CD4-positive, alpha-beta T cell treated with Interleukin-15 for 4 hours (primary cell): ENCODE data around the gene CDH23.

Experiments used
- DNase-seq: peaks from one replicate; pipeline ENCODE4 v3.0.0-alpha.2; 2020; ENCODE audit warnings: low spot score

The CDH23 gene

DNA sequence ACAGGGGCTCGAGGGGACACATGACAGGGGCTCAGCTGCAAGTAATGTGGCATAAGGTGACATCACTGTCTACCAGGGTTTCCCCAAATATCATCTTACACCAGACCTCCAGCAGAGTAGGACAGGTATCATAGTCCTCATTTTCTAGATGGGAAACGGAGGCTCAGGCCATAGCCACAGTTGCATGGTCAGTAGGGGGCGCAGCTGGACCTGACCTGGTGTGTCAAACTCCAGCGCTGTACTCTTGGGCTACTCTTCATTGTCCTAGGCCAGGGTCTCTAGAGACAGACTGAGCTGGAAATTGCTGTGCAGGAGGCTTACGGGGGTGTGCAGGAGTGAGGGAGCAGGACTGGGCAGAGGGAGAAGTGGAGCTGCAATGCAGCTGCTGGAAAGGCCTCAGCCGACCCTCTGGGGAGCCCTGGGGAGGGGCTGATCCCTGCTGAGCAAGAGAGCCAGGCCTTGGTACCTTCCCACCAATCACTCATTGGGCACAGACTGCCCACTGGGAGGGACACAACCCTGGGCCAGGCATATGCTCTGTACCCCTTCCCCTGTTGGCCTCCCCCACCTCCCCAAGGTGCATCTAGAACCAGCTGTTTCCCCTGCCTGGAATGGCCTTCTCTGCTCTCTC, 89.9 kb downstream of the CDH23 start:
- DNase-seq = peak; percentile 4

DNA sequence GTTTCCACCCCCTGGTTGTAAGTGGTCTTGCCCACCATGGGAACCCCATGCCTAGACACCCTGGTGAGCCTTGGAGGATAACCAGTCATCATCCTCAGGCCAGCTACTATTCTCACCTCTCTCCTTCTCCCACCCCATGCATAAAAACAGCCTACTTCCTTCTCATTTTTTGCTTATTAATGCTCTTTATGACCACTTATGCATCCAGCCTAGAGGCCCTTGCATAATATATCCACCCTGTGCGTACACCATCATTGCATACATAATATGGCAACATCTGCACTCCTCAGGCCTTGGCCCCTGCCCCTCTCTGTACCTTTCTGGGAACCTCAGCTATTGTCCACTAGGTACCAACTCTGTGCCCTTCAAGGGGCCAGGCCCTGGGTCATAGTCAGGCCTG, 91.0 kb downstream of the CDH23 start:
- no peak for DNase-seq

DNA sequence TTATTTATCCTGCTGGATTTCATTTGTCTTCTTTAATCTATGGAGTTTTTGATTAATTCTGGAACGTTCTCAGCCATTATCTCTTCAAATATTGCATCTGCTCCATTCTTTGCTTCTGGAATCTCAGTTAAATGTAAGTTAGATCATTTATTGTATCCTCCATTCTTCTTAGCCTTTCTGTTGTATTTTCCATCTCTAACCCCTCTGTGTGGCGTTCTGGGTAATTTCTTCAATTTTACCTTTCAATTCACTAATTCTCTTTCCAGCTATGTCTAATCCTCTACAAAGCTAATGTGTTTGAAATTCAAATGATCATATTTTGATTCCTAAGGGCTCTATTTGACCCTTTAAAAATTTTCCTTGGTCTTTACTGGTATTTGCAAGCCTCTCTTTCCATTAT, 92.4 kb downstream of the CDH23 start:
- DNase-seq = no peak

DNA sequence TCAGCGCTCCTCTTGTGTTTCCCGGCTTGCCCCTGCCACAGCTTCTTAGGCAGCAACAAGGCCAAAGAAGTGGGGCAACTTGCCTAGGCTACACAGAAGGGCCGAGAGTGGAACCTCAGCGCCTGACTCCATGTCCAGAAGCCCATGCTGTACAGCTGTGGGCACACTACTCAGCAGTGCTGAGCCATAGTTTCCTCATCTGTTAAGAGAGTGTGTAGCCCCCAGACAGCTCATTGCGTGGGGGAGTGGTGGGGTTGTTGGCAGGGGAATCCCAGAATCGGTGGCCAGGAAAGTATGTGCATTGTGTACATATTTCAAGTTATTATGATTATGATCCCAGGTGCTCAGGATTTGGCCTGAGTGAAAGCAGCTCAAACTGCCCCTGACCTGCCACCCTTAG, 96.2 kb downstream of the CDH23 start:
- DNase-seq = no peak

DNA sequence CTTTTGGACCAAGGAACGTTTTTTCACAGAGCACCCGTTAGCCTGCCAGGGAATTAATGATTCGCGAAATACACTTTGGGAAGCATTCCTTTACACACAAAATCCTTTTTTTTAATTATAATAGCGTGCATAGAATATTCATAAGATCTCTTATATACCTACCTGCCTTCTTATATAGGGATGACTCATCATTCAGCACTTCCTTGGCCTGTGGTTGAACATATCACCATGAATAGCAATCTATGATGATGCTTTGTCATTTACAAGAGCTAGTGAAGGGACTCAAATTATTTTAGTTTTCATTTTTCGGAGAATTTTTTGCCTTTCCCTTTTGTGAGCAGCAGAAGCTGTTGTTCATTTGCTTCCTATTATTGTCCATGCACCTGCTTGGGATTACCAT, 97.0 kb downstream of the CDH23 start:
- no peak for DNase-seq

DNA sequence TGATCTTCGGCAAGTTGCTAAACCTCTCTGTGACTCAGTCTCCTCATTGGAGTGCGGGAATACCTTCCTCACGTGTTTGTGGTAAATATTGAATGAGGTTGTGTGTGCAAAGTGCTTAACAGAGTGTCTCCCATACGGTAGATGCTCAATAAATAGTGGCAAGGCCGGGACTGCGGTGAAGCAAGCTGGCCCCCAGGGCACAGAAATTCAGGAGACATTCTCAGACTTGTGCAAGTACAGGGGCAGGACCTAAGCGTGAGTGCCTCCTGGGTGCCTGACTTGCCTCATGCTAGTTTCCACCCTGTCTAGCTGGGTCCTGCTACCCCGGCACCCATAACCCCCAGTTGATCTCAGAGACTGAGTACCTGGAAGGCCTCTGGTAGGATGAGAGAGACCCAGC, 97.8 kb downstream of the CDH23 start:
- DNase-seq = no peak

DNA sequence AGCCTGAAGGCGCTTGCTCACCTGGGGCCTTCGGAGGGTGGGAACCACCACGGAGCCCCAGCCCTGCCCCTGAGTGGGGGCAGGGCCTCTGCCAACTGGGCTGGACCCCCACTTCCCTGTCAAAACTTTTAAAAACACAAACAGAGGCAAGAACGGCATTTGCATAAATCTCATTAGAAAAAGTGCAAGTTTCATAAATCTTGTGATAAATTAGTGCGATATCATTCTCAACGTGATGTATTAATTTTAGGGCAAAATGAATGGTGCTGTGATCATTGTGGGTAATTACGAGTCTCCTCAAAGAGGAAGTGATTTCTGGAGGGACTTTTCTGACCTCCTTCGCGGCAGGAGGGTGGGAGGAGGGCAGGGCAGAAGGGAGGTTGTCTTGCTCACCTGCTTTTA, 98.3 kb downstream of the CDH23 start:
- no peak for DNase-seq

DNA sequence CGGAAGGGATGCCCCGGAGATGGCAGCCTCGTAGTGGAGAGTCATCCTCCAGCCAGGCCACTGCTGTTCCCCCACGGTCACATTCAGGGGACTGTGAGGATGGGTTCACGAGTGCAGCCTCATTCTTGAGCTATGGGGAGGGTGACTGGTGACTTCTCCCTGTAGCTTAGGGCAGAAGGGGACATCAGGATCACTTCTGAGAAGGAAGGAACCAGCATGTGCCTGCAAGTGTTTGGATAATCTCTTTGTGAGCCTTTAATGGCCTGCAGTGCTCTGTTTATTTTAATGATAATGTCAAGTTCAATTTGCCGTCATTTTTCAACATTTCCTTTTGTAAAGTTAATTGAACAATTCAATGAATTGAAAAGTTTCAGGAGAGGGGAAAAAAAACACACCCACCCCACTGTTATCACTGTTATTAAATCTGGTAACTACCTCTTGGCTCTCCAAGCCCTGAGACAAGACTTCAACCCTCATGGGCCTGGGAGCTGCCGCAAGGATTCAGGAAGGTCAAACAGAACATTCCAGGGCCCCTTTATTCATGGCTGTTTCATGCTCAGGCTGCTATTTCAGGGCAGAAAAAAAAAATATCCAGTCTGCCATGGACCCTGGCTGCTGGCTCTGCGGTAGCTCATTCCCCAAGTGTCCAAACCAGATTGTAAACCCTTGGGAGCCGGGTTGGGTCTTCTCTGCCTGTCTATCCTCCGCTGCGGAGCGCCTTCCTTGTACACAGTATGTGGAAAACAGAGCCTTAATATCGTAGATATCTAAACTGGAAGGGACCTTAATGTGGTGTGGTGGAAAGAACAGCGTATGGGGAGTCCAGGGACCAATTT, 100.4 kb downstream of the CDH23 start:
- no peak for DNase-seq

DNA sequence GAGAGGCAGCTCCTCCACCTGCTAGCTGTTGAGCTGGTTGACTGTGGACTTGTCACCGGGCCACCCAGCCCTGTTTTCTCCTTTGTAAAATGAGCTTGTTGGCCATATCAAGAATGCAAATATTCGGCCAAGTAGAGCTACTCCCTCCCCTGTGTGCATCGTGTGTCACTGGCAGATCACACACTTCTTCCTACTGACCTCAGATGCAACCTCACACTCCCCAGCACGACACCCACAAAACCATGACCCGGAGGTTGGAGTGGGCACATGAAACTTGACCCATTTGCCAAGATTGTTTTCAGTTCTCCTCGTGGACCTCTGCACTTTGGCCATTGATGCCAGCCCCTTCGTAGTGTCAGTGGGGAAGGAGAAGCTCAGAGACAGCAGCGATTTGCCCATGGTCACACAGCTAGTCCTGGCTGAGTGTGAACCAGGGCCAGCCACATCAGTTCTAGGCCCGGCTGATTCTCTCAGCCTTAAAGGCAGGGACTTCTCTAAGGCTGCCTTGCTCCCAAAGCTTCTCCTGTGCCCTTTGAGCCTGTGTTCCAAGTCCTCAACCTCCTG, 101.1 kb downstream of the CDH23 start:
- DNase-seq = no peak

DNA sequence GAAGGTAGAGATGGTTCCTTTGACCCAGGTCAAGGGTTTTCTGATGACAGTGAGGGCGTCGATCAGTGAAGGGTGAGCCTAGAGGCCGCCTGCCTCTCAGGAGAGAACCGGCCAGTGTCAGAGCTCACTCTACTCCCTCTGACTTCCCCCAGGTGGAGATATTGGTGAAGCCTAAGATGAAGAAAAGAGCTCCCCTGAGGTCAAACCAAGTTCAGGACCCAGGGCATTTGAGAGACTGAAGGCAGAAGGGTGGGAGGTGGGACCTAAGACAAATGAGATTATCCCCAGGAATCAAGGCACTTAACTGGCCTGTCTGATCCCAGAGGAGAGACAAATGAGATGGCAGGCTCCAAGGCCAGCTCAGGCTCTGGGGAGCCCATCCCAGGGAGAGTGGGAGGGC, 104.7 kb downstream of the CDH23 start:
- no peak for DNase-seq

DNA sequence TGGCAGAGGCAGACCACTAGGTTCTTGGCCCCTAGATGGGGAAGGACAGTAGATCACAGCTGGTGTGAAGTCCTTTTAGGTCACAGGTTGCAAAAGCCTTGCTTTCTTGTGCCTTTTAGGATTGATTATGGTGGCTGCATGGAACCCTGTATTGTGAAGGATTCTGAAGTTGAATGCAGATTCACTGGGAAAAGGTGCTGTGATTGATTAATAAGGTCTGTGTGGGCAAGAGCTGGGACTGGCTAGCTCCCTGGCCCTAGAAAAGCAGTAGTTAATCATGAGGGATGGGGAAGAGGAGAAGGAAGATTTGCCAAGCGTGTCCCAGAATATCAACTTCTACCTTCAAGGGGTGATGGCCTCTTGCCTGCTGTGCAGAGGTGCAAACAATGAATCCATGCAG, 105.5 kb downstream of the CDH23 start:
- DNase-seq = no peak

DNA sequence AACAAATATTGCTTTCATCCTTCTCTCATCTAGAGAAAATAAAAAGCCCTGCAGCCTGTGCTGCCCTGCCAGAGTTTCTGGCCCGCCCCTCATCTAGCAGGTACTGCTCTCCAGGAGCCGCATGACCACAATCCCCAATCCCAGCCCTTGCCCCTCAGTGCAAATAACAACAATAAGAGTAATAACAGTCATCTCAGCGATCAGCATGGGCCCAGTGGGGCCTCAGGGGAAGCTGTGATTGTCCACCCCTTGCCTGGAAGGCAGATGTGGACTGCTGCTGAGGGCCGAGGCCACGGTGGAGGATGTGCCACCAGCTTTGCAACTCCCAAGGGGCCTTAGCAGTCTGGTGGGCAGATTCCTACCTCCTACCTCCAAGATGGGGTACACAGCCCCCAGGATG, 106.1 kb downstream of the CDH23 start:
- DNase-seq = no peak

DNA sequence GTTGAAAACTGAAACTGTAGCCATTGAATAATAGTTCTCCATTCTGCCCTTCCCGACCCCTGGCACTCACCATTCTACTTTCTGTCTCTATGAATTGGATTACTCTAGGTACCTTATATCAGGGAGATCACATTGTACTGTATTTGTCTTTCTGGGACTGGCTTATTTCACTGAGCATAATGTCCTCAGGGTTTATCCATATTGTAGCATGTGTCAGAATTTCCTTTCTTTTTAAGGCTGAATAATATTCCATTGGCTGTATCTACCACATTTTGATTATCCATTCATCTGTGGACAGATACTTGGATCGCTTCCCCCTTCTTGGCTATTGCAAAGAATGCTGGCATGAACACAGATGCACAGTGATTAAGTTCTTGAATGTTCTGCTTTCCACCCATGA, 107.4 kb downstream of the CDH23 start:
- no peak for DNase-seq

DNA sequence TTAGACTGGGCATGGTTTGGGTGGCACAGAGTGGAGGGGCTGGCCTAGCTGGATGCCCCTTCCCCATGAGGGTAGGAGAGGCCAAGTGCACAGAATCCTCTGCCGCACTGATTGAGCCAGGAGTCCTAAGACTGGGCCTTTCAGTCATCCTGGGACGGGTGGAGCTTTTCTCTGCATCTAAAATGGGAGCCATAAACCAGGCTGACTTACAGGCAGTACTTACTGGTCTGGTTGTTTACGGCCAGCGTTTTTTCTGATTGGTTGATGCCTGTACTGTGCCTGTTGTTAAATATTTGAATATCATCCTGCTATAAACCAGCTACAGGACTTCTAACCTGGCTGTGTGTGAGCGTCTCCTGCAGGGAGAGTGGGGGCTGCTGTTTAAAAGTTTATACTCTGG, 107.8 kb downstream of the CDH23 start:
- no peak for DNase-seq

DNA sequence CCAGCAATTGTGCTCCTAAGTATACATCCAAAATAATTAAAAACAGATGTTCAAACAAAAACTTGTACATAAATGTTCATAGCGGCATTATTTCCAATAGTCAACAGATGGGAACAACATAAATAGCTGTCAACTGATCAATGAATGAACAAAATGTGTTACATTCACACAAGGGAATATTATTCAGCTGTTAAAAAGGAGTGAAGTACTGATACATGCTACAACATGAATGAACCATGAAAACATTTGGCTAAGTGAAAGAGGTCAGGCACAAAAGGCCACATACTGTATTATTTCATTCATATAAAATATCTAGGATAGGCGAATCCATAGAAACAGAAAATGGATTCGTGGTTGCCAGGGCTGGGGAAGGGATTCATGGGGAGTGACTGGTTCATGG, 109.1 kb downstream of the CDH23 start:
- no peak for DNase-seq

DNA sequence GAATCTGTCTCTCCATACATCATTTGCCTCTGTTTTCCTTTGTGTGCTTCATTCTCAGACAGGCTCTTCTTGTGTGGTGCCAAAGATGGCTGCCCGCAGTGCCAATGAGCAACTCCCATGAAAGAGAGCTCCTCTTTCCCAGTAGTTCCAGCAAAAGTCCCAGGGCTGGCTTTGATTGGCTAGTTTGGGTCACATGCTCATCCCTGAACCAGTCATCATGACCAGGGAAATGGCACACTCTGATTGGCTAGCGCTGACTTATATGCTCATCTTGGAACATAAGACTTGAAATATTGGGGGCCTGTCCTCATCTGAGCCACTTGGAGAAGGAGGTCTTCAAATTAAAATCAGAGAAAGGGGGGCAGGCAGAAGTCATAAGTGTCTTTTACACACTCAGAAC, 112.7 kb downstream of the CDH23 start:
- DNase-seq = no peak

DNA sequence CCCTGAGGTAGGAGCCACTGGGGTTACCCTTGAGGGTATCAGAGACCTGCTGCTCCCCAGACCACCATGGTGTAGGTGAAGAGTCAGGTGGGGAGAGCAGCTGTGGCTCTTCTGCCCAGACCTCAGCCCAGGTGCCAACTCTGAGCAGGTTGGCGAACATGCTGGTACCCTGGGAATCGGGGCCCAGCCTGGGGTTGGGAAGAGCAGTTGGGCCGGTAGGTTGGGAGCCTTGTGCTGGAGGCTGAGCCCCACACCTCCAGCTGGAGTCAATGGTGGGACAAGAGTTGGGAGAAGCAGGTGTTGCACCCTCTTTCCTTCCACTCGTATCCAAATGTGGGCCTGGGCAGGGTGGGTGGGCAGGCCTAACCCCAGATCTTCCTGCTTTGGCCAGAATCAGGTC, 114.5 kb downstream of the CDH23 start:
- DNase-seq = no peak

DNA sequence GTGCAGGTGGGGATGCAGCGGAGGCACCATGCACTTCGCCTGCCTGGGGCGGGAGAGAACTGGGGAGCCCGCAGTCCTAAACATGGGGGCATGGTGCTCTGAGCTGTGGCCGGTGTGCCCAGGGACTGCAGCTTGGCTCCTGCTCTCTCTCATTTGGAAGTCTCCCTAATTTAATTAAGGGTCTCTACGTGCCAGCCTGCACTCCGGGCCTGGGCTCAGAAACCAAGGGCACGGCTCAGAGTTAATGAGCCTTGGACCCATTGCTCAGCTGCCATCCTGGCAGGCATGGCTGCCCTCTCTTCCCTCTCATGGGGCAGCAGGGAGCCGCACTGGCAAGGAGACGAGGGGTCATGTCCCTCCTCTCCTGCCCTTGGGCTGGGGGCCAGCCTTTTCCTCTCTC, 115.6 kb downstream of the CDH23 start:
- DNase-seq = no peak

DNA sequence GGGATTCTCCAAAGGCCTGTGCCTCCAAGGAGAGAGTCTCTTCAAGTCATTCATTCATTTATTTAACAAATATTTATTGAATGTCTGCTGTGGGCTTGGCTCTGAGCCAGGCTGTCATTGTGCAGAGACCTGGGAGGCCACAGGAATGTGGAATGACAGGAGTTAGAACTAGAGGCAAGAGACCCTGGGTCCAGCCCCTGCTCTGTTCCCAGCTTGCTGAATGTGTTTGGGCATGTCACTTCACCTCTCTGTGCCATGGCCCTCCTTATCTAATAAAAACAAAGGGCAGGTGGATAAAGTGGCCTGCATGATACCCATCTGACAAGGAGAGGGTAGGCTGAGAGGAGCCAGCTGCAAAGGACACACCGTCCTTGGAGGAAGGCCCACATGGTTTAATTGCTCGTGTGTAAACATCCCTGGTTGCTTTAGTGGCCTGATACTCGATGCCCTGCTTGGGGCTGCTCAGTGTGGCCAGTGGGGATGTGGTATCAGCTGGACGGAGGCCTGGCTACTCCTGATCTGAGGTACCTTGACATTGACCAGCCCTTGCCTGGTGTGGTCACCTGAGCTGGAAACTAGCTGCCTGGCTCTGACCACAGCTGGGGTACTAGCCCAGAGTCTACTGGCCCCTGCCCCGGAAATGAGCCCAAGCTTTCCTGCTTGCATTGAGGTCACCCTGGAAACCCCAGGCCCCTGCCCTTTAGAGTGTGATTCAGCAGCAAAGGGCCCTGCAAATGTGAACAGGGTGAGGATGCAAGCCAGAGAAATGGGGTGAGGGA, 116.2 kb downstream of the CDH23 start:
- no peak for DNase-seq

DNA sequence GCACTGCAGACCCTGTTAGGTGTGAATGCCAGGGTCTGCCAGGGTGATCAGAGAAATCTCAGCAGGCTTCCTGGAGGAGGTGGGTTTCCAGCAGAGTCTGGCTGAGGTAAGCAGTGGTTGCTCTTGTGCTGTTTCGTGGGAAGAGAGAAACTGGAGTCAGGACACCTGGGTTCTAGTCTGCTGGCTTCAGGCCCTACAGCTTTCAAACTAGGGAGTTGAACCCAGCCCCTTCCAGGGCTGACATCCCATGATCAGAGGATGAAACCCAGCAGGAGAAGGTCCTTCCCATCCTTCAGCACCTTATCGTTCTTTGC, 116.8 kb downstream of the CDH23 start:
- no peak for DNase-seq

DNA sequence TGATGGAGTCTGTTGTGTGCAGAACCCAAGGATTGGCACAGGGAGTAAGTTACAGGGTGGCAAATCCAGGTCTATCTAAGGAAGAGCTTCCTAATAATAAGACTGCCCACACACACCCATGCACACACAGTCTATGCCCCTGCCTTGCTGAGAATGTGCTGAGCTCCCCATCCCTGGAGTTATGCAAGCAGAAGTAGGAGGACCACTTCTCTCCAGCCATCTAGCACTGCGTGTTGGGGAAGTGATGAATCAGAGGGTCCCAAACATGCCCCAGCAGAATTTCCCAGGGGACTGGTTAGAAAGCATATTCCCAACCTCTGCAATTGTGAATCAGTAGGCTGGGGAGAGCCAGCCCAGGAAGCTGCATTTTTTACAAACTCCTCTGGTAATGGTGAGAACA, 117.2 kb downstream of the CDH23 start:
- DNase-seq = no peak

DNA sequence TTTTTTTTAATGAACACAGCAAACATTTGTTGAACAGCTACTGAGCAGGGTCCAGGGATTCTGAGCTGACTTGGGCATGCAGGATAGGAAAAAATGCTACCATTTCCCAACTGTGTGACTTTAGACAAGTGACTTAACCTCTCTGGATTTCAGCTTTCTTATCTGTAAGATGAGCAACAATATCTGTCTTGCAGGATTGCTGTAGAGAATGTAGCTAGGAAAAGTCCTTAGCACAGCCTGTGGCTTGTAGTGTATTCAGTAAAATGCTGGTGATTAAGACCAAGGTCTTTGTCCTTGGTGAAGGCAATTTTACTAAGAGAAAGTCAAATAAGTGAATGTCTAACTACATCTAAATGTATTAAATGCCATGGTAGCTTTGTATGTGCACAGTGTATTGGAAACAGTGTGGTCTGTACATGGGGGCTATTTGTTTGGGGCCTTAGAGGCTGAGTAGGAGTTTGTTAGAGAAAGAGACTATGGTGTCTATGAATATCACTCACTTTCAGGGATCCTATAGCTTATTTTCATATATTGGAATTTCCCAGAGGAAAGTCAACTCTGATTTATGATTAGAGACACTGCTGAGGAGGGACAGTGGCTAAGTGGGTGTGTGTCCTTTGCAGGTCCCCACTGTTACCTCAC, 118.9 kb downstream of the CDH23 start:
- DNase-seq = no peak

DNA sequence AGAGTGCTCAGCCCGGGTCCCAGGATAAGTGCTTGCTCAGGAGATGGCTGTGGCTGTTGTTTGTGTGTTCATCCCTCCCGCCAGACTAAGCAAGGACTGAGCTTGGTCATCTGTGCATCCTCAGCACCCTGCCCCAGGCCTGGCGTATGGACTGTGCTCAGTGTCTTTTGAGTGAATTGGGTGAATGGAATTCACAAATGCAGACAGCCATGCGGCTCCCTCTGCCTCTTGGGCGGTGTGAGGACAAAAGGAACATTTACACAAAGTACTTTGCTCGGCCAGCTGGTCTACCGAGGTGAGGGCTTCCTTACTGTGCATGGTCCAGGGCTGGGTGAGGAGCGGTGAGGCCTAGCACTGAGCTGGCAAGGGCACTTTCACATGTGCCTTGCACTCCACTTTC, 120.2 kb downstream of the CDH23 start:
- DNase-seq = no peak
